Measurements from ENCODE around the gene TMEM141.
"Not testable (repeated sequence)": the region's sequence is repeated elsewhere in the genome, so short reads cannot be mapped to it uniquely, and the experiment has no call there.

The TMEM141 gene

GRCh38 chr9:136755302-136756133 is 35.6 kb upstream of the TMEM141 start:
- not testable (repeated sequence) for DNase-seq

DNA sequence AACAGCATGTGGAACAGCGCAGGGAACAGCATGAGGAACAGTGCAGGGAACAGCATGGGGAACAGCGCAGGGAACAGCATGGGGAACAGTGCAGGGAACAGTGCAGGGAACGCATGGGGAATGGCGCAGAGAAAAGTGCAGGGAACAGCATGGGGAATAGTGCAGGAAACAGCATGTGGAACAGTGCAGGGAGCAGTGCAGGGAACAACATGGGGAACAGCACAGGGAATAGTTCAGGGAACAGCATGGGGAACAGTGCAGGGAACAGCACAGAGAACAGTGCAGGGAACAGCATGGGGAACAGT is 35.1 kb upstream of the TMEM141 start:
- no peak for DNase-seq

- no peak for DNase-seq
Measured at GRCh38 chr9:136756836-136757235, 34.3 kb upstream of the TMEM141 start.

GRCh38 chr9:136757328-136757727 is 33.8 kb upstream of the TMEM141 start:
- no peak for DNase-seq

DNA sequence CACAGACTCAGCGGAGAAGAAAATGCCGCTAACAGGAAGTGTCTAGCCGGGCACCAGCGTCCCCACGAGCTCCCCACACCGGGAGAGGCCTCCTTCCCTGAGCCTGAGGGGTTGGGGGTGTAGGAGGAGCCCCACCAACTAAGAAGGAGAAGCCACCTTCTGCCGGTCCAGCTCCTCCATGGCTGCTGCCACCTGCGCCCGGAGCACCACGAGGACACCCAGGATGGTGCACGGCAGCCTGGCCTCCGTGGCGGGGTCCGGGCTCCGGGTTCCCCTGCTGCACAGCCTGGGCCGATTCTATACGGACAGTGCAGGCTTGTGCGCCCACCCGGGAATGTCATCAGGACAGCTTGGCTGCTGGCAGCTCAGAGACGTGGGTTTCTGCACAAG is 33.4 kb upstream of the TMEM141 start:
- DNase-seq, result no peak

GRCh38 chr9:136759001-136759400 is 32.1 kb upstream of the TMEM141 start:
- DNase-seq, result no peak

DNA sequence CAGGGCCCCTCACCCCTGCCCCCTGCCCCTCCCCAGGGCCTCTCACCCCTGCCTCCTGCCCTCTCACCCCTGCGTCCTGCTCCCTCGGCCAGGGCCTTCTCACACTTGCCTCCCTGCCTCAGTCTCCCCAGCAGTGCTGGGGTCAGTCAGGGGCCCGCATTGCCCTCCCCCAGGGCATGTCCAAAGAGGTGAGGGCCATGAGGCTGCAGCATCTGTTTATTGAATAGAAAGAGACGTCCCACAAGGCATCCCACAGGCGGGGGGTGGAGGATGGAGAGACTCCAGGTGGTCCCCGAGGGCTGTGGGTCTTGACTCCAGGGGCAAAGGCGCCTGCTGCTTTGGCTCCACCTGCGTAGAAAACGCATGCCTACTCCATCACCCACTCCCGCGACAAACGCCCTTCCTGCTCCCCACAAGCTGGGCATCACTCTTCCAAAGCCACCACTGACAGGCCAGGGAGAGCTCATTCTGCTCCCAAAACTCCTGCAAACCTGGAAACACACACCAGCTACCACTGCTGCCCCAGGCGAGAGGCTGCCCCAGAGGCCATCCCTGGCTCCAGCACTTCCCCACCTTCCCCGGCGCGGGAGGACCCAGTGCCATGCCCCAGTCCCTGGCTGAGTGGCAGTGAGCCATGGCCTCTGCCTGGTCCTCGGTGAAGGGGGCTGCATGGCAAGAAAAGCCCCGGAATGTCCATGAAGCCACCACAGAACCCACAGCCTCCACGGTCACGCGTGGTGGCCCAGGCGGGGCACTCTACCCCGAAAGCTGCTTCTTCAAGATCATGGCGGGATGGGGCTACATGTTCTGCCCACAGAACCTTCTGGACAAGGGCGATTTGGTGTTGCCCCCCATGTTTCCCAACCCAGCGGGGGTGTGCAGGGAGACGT is 31.5 kb upstream of the TMEM141 start:
- no peak for DNase-seq

- no peak for DNase-seq
Measured at GRCh38 chr9:136760424-136760823, 30.7 kb upstream of the TMEM141 start.

- peak in 23 of 56 donors; percentile 8 to 57 (median 24) for DNase-seq
Measured at GRCh38 chr9:136760834-136761544, 30.2 kb upstream of the TMEM141 start.

DNA sequence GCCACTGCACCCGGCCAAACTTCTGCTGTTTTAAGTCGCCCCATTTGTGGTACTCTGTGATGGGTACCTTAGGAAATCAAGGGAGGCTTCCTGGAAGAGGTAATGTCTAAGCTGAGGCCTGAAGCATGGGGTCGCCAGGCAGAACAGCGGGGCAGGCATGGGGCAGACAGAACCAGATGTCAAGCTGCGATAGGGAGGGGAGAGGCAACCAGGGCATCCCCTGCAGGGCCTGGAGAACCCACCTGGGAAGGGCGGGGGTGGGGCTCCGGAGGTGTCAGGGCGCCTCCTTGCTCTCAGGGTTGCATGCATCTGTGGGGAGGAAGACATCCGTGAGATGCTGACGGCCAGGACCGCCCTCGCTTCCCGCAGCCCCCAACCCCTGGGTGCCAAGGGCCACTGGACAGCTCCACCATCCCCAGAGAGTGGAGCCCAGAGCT is 29.6 kb upstream of the TMEM141 start:
- no peak for DNase-seq

- no peak for DNase-seq
Measured at GRCh38 chr9:136762221-136762691, 28.9 kb upstream of the TMEM141 start.

DNA sequence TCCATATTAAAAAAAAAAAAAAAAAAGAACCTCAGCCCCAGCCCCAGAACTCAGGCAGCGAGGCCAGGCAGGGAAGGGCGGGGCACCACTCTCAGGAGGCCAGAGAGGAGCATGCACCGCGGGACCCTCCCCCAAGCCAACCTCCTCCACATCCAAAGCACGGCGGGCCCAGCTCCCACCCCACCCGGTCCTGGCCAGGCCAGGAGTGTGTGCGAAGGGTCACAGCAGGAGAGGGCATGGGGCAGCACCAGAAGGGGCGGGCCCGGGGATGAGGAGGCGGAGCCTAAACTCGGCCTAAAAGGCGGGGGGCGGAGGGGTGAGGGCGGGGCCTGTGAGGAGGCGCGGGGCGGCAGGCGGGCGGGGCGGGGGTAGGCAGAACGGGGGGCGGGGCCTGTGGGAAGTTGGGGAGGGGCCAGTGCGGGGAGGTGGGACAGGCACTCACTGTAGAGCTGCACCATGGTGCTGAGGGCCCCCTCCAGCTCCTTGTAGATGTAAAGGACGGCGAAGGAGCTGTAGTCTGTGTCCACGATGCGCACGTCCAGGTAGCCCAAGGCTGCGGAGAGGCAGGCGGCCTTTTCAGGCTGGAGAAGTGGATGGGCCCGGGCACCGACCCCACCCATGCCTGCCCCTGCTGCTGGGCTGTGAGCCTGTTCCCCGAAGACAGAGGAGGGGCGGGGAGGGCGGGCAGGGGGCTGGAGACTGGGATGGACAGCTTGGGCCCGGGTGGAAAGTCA is 28.1 kb upstream of the TMEM141 start:
- DNase-seq, result no peak

- no peak for DNase-seq
Measured at GRCh38 chr9:136763649-136764035, 27.5 kb upstream of the TMEM141 start.

- no peak for DNase-seq
Measured at GRCh38 chr9:136764301-136764891, 26.7 kb upstream of the TMEM141 start, which contains the start of gene LCN15. Gene LCN15, minus strand, starts transcription at chr9:136764518. Its CDS starts 30 bp downstream, at chr9:136764488.

GRCh38 chr9:136765041-136765440 is 26.1 kb upstream of the TMEM141 start:
- DNase-seq, result no peak

DNA sequence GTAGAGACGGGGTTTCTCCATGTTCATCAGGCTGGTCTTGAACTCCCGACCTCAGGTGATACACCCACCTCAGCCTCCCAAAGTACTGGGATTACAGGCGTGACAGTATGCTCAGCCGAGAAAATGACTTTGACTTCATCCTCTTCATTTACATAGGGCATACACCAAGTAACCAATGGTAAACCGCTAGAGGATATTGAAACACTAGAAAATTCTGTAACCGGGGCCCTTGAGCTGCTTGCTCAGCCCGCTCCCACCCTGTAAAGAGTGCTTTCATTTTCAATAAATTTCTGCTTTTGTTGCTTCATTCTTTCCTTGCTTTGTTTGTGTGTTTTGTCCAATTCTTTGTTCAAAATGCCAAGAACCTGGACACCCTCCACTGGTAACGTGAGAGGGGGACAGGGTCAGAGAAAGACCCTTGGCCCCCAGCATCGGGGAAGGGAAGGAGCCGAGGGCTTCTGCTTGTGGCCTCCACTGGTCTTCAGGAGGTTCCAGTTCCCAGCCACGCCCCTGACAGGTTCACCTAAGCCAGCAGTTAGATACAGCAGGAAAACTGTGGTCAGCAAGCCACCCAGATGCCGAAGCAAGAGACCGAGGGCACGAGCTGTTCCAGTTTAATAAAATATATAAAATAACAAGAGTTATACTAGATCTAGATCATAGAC is 25.3 kb upstream of the TMEM141 start:
- not testable (repeated sequence) for DNase-seq

- DNase-seq, result peak in 26 of 56 donors; percentile 7 to 59 (median 28)
Measured at GRCh38 chr9:136766410-136767120, 24.6 kb upstream of the TMEM141 start.

DNA sequence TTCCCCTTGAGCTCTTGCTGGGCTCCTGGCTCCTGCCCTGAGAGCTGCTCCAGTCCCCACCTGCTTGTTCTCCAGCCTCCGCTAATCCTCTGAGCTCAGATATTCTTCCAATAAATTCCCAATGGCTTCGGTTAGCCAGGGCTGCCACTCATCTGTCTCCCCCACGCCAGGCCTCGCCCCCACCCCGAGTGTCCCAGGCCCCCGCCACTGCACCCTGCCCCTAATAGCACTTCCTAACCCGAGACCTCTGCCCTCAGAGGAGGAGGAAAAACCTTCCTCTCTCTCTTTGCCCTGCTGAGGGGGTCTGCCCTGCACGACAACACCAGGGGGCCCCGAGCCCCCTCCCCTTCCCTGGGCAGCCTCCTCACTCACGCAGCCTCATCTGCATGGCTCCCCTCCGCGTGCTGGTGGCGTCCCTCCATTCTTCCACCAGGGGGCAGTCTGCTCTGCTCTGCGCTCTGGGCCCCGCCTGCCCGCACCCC is 21.4 kb upstream of the TMEM141 start:
- DNase-seq, result peak in 11 of 56 donors; percentile 5 to 53 (median 17)

DNA sequence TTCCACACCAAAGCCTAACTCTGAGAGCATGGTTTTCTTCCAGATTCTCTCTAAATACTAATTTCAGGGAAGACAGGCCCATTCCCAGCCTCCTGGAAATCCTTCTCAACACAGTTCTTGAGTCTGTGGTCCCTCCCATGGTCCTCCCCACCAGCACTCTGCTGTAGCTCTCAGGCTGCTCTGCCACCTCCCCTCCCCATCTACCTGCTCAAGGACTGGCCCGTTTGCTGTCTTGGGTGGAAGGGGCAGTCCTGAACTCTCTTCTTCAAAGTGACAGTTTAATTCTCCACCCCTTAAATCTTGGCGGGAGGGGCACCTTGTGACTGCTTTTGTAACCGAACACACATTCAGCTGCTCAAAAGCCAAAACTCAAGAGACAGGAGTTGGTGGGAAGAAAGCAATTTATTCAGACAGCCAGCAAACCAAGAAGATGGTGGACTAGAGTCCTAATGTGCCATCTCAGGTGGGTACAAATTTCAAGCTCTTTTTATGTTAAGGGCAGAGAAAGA is 19.2 kb upstream of the TMEM141 start:
- DNase-seq, result no peak
